ENCODE results near the gene ADGRA1.

DNA sequence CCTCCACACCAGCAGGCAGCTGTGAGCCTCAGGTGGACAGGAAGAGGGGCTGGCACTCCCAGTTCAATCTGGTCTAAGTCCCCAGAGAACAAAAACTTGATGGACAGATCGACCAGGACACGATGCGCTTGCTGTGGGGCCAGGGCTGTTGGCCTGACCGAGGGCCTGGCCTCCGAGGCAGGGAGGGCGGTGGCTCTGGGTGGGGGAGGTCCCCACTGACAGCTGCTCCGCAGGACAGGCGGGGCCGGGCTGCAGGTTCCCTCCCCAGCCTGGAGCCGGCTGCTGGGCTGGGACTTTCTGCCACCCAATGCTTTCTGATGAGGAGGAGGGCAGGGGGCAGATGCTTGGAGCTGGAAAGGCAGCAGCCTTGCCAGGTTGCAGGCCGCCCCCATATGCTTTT lies 37.4 kb upstream of the ADGRA1 start:
- TF ChIP-seq, protein P1, sequence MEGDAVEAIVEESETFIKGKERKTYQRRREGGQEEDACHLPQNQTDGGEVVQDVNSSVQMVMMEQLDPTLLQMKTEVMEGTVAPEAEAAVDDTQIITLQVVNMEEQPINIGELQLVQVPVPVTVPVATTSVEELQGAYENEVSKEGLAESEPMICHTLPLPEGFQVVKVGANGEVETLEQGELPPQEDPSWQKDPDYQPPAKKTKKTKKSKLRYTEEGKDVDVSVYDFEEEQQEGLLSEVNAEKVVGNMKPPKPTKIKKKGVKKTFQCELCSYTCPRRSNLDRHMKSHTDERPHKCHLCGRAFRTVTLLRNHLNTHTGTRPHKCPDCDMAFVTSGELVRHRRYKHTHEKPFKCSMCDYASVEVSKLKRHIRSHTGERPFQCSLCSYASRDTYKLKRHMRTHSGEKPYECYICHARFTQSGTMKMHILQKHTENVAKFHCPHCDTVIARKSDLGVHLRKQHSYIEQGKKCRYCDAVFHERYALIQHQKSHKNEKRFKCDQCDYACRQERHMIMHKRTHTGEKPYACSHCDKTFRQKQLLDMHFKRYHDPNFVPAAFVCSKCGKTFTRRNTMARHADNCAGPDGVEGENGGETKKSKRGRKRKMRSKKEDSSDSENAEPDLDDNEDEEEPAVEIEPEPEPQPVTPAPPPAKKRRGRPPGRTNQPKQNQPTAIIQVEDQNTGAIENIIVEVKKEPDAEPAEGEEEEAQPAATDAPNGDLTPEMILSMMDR (IDR thresholded peaks at IDR 0.05), result no peak
- TF ChIP-seq POLR2A (IDR thresholded peaks at IDR 0.05), result no peak
